RWPE2 (cell line): Measurements from ENCODE around the gene HIRA.

Experiments
- ATAC-seq: fragments of 200-7000 bp; cut with Tn5 transposase; 3 replicates; pipeline ENCODE4 v1.9.1; 2021; ENCODE audit warnings: low read depth
- DNase-seq: peaks from one replicate; pipeline ENCODE4 v3.0.0-alpha.2; 2020; ENCODE audit warnings: low spot score
- H3K27ac ChIP-seq: fragments of 450-650 bp; 2 replicates; pipeline ENCODE4 v1.5.1; 2017; ENCODE audit warnings: mild to moderate bottlenecking; ENCODE audit not compliant: poor library complexity, severe bottlenecking
- H3K27me3 ChIP-seq: fragments of 250-450 bp; sonication (Bioruptor Pico); 2 replicates; pipeline ENCODE4 v1.5.1; 2021; ENCODE audit warnings: mild to moderate bottlenecking, moderate library complexity; ENCODE audit not compliant: insufficient read depth, poor library complexity, severe bottlenecking
- H3K36me3 ChIP-seq: fragments of 250-450 bp; sonication (Bioruptor Pico); 2 replicates; pipeline ENCODE4 v1.5.1; 2020; ENCODE audit warnings: low read depth, mild to moderate bottlenecking, moderate library complexity
- H3K4me1 ChIP-seq: fragments of 250-450 bp; sonication (Bioruptor Pico); 2 replicates; pipeline ENCODE4 v1.5.1; 2021; ENCODE audit warnings: mild to moderate bottlenecking, moderate library complexity; ENCODE audit not compliant: insufficient read depth, poor library complexity, severe bottlenecking
- H3K4me3 ChIP-seq: fragments of 250-450 bp; sonication (Bioruptor Pico); 2 replicates; pipeline ENCODE4 v1.5.1; 2021; ENCODE audit warnings: mild to moderate bottlenecking, moderate library complexity; ENCODE audit not compliant: severe bottlenecking
- H3K9me3 ChIP-seq: fragments of 250-450 bp; sonication (Bioruptor Pico); 2 replicates; pipeline ENCODE4 v1.5.1; 2021; ENCODE audit warnings: mild to moderate bottlenecking, moderate library complexity; ENCODE audit not compliant: severe bottlenecking
- TF ChIP-seq, protein P1 (sequence below): fragments of 450-650 bp; IDR thresholded peaks from one replicate; pipeline ENCODE4 v1.5.1; 2017; ENCODE audit warnings: mild to moderate bottlenecking, moderate library complexity; ENCODE audit not compliant: poor library complexity, severe bottlenecking

The HIRA gene

DNA sequence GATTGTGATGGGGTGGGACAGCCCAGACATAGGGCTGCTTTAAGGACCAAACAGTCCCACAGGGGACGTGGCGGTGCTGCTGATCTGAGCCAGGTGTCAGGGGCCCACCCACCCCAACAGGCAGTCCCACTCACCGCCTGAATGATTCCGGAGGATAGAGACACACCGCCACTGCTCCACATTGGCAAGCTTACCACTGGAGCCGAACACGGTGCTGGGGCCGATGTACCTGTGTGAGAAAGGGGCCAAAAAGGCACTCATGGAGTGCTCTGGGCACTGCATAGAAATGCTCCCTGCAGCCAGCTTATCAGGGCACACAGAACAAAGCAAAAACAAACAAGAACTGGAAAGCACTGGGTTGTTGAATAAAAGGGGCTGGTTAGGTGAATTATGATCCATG, 25.9 kb downstream of the HIRA start:
- H3K27me3 ChIP-seq, result no peaks in the 10 kb centered on the region
- no peak overlapping the region for H3K4me3 ChIP-seq
- no peaks in the 10 kb centered on the region for H3K9me3 ChIP-seq
- H3K4me1 ChIP-seq, result no peaks in the 10 kb centered on the region
- DNase-seq, result no peak
- H3K27ac ChIP-seq, result no peak overlapping the region
- ATAC-seq, result no peak
- TF ChIP-seq, protein P1, sequence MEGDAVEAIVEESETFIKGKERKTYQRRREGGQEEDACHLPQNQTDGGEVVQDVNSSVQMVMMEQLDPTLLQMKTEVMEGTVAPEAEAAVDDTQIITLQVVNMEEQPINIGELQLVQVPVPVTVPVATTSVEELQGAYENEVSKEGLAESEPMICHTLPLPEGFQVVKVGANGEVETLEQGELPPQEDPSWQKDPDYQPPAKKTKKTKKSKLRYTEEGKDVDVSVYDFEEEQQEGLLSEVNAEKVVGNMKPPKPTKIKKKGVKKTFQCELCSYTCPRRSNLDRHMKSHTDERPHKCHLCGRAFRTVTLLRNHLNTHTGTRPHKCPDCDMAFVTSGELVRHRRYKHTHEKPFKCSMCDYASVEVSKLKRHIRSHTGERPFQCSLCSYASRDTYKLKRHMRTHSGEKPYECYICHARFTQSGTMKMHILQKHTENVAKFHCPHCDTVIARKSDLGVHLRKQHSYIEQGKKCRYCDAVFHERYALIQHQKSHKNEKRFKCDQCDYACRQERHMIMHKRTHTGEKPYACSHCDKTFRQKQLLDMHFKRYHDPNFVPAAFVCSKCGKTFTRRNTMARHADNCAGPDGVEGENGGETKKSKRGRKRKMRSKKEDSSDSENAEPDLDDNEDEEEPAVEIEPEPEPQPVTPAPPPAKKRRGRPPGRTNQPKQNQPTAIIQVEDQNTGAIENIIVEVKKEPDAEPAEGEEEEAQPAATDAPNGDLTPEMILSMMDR, result no peak
- H3K36me3 ChIP-seq, result peaks cover 74% of the 10 kb centered on the region

DNA sequence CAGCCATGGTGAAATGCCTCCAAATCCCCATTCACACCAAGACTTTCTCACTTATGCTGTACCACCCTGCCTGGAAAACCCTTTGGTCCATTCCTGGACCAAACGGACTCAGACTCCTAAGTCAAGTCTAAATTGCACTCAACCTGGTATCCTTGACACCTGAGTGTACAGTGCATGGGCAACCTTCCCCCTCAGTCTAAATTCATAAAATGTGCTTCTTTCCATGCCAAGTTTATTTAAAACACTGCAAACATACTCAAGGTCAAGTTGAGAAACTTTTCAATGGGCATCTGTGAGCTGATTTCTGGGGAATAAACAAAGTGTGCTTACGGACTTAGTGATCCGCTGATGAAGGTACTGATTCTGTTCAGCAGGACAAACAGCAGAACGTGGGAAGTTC, 26.4 kb downstream of the HIRA start:
- H3K4me3 ChIP-seq, result no peak overlapping the region
- no peak for DNase-seq
- no peak overlapping the region for H3K27ac ChIP-seq
- no peak for ATAC-seq
- H3K9me3 ChIP-seq, result no peaks in the 10 kb centered on the region
- H3K36me3 ChIP-seq, result peaks cover 71% of the 10 kb centered on the region
- no peaks in the 10 kb centered on the region for H3K27me3 ChIP-seq
- TF ChIP-seq, protein P1, result no peak
- H3K4me1 ChIP-seq, result no peaks in the 10 kb centered on the region

DNA sequence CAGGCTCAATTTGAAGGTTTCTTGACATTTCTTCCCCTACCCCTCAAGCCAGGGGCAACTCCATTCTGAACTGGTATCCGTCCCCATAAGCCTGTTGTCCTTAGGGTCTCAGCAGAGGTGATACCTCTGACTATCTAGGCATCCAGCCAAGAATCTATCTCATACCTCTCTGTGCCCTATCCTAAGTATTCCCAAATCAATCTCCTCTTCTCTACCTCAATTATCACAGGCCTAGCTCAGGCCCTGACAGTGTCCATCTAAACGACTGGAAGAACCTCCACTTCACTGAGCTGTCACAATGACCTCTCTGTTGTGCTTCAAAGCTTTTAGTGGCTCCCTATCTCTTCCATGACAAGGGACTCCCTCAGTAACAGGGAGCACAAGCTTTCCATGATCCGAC, 26.9 kb downstream of the HIRA start:
- TF ChIP-seq, protein P1, result no peak
- Histone ChIP-seq H3K9me3 (no peaks in the 10 kb centered on the region), H3K4me1 (no peaks in the 10 kb centered on the region), H3K27ac (no peak overlapping the region), H3K4me3 (no peak overlapping the region), H3K27me3 (no peaks in the 10 kb centered on the region), H3K36me3 (peaks cover 68% of the 10 kb centered on the region)
- DNase-seq (no peak), ATAC-seq (no peak)

DNA sequence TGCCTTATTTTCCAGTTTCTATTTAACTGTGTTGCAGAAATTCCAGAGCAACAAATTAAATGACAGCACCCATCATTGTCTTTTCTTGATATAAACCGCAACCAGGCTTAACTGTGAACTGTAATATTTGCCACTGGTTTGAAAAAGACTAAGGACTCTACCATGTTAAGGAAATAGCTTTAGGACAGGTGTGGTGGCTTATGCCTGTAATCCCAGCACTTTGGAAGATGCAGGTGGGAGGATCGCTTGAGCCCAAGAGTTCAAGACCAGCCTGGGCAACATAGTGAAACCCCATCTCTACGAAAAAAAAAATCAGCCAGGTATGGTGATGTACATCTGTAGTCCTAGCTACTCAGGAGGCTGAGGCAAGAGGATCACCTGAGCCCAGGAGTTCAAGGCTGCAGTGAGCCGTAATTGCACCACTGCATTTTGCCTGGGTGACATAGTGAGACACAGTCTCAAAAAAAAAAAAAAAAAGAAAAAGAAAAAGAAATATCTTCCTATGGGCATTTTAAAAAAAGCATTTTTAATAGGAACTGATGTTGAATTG, 28.8 kb downstream of the HIRA start:
- DNase-seq (no peak), ATAC-seq (no peak)
- peaks cover 64% of the 10 kb centered on the region for H3K36me3 ChIP-seq
- TF ChIP-seq, protein P1, result no peak
- H3K27me3 ChIP-seq, result no peaks in the 10 kb centered on the region
- H3K9me3 ChIP-seq, result no peaks in the 10 kb centered on the region
- no peak overlapping the region for H3K4me3 ChIP-seq
- no peaks in the 10 kb centered on the region for H3K4me1 ChIP-seq
- H3K27ac ChIP-seq, result no peak overlapping the region

DNA sequence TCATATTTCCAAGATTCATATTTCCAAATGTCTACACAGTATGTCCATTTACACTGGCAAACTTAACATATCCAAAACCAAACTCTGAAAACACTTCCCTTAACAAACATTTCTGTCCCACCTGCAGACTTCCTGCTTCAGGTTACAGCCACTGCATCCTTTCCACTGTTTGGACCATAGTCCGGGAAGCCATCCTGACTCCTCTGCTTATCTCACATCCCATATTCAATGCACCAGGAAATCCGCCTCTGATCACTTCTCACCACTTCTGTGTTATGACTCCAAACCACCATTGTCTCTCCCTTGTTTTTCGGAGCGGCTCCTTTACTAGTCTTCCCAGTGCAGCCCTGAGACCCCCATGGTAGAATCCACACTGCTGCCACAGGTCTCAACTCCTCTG, 30.1 kb downstream of the HIRA start:
- Histone ChIP-seq H3K4me1 (no peaks in the 10 kb centered on the region), H3K27me3 (no peaks in the 10 kb centered on the region), H3K4me3 (no peak overlapping the region), H3K36me3 (peaks cover 64% of the 10 kb centered on the region), H3K9me3 (no peaks in the 10 kb centered on the region), H3K27ac (no peak overlapping the region)
- TF ChIP-seq, protein P1, result no peak
- ATAC-seq, result no peak
- DNase-seq, result no peak
